Measurements from ENCODE around the gene NPC1. TPM values are rescaled to one million over a fixed set of nuclear protein-coding genes. Genes with fewer than 3 reads are reported as not detected.

Gene NPC1
- total and polyA plus RNA-seq, 4 donors, result 9.5 to 46.7 (median 27.3) TPM

GRCh38 chr18:23585897-23586248, 433 bp downstream of the NPC1 start (continued):
- TF ChIP-seq GABPA (IDR thresholded peaks at IDR 0.05 in 1 of 2, conservative IDR thresholded peaks at IDR 0.05 in 1 of 2) (no peak), RAD21 (IDR thresholded peaks at IDR 0.05) (no peak), RXRA (IDR thresholded peaks at IDR 0.05) (no peak)

- Histone ChIP-seq H3K27ac (ENCODE audit: low read depth in 1 of 2, low read length in 2 of 2) (peak overlapping the region; percentile 93 to 100), H3K9ac (ENCODE audit: low read depth in 1 of 2, low read length in 2 of 2) (peak overlapping the region; percentile 78 to 97), H3K36me3 (ENCODE audit: control insufficient read depth in 4 of 4, insufficient read depth in 3 of 4, low read depth in 1 of 4, low read length in 3 of 4) (no peaks in the 10 kb centered on the region), H3K27me3 (ENCODE audit: control insufficient read depth in 4 of 4, insufficient read depth in 4 of 4, low read length in 3 of 4) (no peaks in the 10 kb centered on the region), H3K9me3 (ENCODE audit: control insufficient read depth in 4 of 4, low read length in 3 of 4) (no peaks in the 10 kb centered on the region), H3K4me1 (ENCODE audit: control insufficient read depth in 4 of 4, insufficient read depth in 4 of 4, low read length in 3 of 4) (peaks cover 1 to 30% (median 12%) of the 10 kb centered on the region in 4 donors), H3K4me3 (ENCODE audit: low read depth in 1 of 3, low read length in 3 of 3) (peak overlapping the region; percentile 66 to 92 (median 84))
- WGBS, result 36% methylated on average over 19 of the region's 19 CpGs
- TF ChIP-seq, protein P1, sequence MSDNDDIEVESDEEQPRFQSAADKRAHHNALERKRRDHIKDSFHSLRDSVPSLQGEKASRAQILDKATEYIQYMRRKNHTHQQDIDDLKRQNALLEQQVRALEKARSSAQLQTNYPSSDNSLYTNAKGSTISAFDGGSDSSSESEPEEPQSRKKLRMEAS (IDR thresholded peaks at IDR 0.05), result no peak
- TF ChIP-seq, protein P2, sequence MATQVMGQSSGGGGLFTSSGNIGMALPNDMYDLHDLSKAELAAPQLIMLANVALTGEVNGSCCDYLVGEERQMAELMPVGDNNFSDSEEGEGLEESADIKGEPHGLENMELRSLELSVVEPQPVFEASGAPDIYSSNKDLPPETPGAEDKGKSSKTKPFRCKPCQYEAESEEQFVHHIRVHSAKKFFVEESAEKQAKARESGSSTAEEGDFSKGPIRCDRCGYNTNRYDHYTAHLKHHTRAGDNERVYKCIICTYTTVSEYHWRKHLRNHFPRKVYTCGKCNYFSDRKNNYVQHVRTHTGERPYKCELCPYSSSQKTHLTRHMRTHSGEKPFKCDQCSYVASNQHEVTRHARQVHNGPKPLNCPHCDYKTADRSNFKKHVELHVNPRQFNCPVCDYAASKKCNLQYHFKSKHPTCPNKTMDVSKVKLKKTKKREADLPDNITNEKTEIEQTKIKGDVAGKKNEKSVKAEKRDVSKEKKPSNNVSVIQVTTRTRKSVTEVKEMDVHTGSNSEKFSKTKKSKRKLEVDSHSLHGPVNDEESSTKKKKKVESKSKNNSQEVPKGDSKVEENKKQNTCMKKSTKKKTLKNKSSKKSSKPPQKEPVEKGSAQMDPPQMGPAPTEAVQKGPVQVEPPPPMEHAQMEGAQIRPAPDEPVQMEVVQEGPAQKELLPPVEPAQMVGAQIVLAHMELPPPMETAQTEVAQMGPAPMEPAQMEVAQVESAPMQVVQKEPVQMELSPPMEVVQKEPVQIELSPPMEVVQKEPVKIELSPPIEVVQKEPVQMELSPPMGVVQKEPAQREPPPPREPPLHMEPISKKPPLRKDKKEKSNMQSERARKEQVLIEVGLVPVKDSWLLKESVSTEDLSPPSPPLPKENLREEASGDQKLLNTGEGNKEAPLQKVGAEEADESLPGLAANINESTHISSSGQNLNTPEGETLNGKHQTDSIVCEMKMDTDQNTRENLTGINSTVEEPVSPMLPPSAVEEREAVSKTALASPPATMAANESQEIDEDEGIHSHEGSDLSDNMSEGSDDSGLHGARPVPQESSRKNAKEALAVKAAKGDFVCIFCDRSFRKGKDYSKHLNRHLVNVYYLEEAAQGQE (IDR thresholded peaks at IDR 0.05), result no peak
- TF ChIP-seq EGR1 (IDR thresholded peaks at IDR 0.05; ENCODE audit: low read depth in 2 of 2) (no peak), FOXA2 (IDR thresholded peaks at IDR 0.05) (no peak), RAD21 (IDR thresholded peaks at IDR 0.05) (no peak), JUND (IDR thresholded peaks at IDR 0.05) (no peak), SP1 (IDR thresholded peaks at IDR 0.05) (no peak), RXRA (IDR thresholded peaks at IDR 0.05) (no peak), NR2F2 (IDR thresholded peaks at IDR 0.05) (no peak), YY1 (IDR thresholded peaks at IDR 0.05) (no peak)
- TF ChIP-seq, protein P3, sequence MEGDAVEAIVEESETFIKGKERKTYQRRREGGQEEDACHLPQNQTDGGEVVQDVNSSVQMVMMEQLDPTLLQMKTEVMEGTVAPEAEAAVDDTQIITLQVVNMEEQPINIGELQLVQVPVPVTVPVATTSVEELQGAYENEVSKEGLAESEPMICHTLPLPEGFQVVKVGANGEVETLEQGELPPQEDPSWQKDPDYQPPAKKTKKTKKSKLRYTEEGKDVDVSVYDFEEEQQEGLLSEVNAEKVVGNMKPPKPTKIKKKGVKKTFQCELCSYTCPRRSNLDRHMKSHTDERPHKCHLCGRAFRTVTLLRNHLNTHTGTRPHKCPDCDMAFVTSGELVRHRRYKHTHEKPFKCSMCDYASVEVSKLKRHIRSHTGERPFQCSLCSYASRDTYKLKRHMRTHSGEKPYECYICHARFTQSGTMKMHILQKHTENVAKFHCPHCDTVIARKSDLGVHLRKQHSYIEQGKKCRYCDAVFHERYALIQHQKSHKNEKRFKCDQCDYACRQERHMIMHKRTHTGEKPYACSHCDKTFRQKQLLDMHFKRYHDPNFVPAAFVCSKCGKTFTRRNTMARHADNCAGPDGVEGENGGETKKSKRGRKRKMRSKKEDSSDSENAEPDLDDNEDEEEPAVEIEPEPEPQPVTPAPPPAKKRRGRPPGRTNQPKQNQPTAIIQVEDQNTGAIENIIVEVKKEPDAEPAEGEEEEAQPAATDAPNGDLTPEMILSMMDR (IDR thresholded peaks at IDR 0.05; ENCODE audit: low read depth, low read length, missing input control), result no peak
- TF ChIP-seq, protein P4, sequence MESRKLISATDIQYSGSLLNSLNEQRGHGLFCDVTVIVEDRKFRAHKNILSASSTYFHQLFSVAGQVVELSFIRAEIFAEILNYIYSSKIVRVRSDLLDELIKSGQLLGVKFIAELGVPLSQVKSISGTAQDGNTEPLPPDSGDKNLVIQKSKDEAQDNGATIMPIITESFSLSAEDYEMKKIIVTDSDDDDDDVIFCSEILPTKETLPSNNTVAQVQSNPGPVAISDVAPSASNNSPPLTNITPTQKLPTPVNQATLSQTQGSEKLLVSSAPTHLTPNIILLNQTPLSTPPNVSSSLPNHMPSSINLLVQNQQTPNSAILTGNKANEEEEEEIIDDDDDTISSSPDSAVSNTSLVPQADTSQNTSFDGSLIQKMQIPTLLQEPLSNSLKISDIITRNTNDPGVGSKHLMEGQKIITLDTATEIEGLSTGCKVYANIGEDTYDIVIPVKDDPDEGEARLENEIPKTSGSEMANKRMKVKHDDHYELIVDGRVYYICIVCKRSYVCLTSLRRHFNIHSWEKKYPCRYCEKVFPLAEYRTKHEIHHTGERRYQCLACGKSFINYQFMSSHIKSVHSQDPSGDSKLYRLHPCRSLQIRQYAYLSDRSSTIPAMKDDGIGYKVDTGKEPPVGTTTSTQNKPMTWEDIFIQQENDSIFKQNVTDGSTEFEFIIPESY (IDR thresholded peaks at IDR 0.05), result no peak
- DNase-seq (ENCODE audit: low spot score), result no peak
These were observed 1.1 kb downstream of the NPC1 start for GRCh38 chr18:23585007-23585871.

Data from liver (tissue), 9 donors.